Dermis microvascular lymphatic vessel endothelial cell (primary cell): ENCODE data around the gene MYCBPAP. TPM values are rescaled to one million over a fixed set of nuclear protein-coding genes. Genes with fewer than 3 reads are reported as not detected.

ENCODE experiments used
- DNase-seq, 2 donors: peaks; one replicate each; pipeline versions ENCODE4 v3.0.0 to v3.0.0-alpha.2; 2010; ENCODE audit warnings: low read depth in 2 of 2
- total RNA-seq: library from RNA; depleted of rRNA; stranded (reverse); fragments of >200 nt; gene quantifications from 2 replicates; pipeline ENCODE4 v1.2.1, GENCODE V29; 2014

MYCBPAP gene
- total RNA-seq, 1 donor from 2014 or later: 0.26 TPM

- no peak for DNase-seq
Measured at GRCh38 chr17:50549969-50550368, 41.7 kb downstream of the MYCBPAP start.

- DNase-seq: peak; percentile 79 to 87
Measured at GRCh38 chr17:50550661-50551432, 42.6 kb downstream of the MYCBPAP start.

- DNase-seq: no peak
Measured at GRCh38 chr17:50551433-50551815, 43.2 kb downstream of the MYCBPAP start.

- DNase-seq: no peak
Measured at GRCh38 chr17:50551884-50552283, 43.6 kb downstream of the MYCBPAP start.

- no peak for DNase-seq
Measured at GRCh38 chr17:50554201-50554600, 46.0 kb downstream of the MYCBPAP start.

GRCh38 chr17:50556803-50557202 is 48.6 kb downstream of the MYCBPAP start:
- DNase-seq: no peak

GRCh38 chr17:50557630-50558029 is 49.4 kb downstream of the MYCBPAP start:
- DNase-seq: no peak

GRCh38 chr17:50558091-50558490 is 49.9 kb downstream of the MYCBPAP start:
- no peak for DNase-seq

GRCh38 chr17:50558581-50558940 is 50.3 kb downstream of the MYCBPAP start:
- DNase-seq: no peak

GRCh38 chr17:50558941-50559614 is 50.8 kb downstream of the MYCBPAP start:
- no peak for DNase-seq

GRCh38 chr17:50559674-50560184 is 51.5 kb downstream of the MYCBPAP start:
- DNase-seq: peak in 1 of 2 donors; percentile 7

- peak in 1 of 2 donors; percentile 75 for DNase-seq
Measured at GRCh38 chr17:50560185-50560824, 52.1 kb downstream of the MYCBPAP start, which contains the start of gene CACNA1G. TSS of gene CACNA1G (plus strand) at chr17:50560715. CDS start at chr17:50561460, 745 bp downstream.

- no peak for DNase-seq
Measured at GRCh38 chr17:50560931-50561745, 52.9 kb downstream of the MYCBPAP start.

GRCh38 chr17:50561746-50562141 is 53.5 kb downstream of the MYCBPAP start:
- no peak for DNase-seq

GRCh38 chr17:50562242-50563091 is 54.2 kb downstream of the MYCBPAP start:
- DNase-seq: no peak

GRCh38 chr17:50563092-50563511 is 54.9 kb downstream of the MYCBPAP start:
- no peak for DNase-seq

GRCh38 chr17:50564916-50565315 is 56.7 kb downstream of the MYCBPAP start:
- peak in 1 of 2 donors; percentile 13 for DNase-seq

GRCh38 chr17:50565402-50566350 is 57.4 kb downstream of the MYCBPAP start:
- DNase-seq: peak; percentile 12 to 36

- DNase-seq: no peak
Measured at GRCh38 chr17:50566886-50567285, 58.6 kb downstream of the MYCBPAP start.
